CD1c-positive myeloid dendritic cell (primary cell): ENCODE measurements around the gene ANKRD13A.
"Not testable (repeated sequence)": the region's sequence is repeated elsewhere in the genome, so short reads cannot be mapped to it uniquely, and the experiment has no call there.

Experiments
- DNase-seq: peaks from one replicate; pipeline ENCODE4 v3.0.0-alpha.2; 2016; ENCODE audit errors: extremely low spot score

The ANKRD13A gene

DNA sequence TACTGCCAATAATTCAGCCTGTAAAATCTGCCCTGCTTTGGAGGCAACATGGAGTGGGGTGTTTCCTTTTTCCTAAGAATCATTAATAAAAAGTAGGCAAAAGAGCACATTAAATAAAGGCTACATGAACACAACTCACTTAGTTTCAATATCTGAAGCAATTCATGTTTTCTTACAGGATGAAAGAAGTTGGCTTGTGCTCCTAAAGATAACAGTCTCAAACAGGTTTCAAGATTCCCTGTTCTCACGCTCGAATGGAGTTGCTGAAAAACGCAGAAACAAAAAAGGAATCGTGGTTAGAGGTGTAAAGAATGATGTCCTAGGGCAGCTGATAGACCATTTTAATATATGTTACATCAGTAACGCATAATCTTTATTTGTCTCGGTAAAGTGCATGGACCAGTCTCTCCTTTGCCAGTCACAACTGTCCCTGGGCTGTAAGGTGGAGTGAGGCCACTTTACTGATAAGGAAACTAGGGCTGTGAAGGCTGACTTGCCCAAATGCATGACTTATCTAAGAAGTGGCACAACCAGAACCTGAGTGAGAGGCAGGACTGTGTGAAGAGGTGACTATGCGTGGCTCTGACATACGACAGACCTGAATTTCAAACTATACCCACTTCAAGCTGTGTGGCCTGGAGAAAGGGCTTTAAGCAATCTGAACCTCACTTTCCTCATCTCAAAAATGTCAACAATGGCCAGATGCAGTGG, 15.6 kb upstream of the ANKRD13A start:
- DNase-seq: no peak

DNA sequence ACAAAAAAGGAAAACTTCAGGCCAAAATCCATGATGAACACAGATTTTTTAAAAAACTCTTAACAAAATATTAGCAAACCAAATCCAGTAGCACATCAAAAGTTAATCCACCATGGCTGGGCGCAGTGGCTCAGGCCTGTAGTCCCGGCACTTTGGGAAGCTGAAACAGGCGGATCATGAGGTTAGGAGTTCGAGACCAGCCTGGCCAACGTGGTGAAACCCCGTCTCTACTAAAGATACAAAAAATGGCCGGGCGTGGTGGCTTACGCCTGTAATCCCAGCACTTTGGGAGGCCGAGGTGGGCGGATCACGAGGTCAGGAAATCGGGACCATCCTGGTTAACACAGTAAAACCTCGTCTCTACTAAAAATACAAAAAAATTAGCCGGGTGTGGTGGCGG, 13.0 kb upstream of the ANKRD13A start:
- DNase-seq: not testable (repeated sequence)

DNA sequence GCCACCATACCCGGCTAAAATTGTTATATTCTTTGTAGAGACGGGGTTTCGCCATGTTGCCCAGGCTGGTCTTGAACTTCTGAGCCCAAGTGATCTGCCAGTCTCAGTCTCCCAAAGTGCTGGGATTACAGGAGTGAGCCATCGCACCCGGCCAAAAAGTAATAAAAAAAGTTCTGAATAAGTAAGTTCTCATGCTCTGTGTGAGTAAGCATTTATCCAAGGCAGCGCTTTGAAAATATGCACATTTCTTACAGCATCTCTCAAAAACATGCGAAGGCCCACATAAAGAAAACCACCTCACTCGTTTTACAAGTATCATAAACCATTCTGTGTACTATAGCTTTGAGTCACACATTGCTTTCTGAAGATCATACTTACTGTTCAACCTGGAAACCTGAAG, 11.6 kb upstream of the ANKRD13A start:
- no peak for DNase-seq

DNA sequence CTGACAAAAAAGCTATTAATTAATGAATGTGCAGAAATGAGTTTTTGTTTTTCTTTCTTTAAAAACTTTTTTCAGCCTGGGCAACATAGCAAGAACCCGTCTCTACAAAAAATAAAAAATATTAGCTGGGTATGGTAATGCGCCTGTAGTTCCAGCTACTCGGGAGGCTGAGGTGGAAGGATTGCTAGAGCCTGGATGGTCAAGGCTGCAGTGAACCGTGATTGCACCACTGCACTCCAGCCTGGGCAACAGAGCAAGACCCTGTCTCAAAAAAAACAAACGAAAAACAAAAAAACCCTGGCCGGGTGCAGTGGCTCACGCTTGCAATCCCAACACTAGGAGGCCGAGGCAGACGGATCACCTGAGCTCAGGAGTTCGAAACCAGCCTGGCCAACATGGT, 11.0 kb upstream of the ANKRD13A start:
- no peak for DNase-seq

DNA sequence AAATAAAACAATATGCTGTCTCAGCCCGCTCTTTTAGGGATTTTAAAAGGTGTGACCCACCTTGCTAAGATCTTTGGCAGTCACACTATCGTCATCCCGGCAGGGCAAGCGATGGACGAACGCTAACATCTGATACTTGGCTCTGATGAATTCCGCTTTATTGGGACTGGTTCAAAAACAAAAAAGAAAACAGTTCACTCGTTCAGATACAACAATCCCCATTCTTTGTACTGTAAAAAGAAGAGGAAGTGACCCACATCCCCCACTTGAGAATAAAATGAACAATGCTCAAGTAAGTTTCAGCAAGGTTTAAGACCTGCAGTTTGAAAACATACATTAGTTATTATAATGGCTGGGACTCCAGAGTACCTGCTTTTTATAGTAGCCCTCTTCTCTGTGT, 10.3 kb upstream of the ANKRD13A start:
- DNase-seq: no peak

DNA sequence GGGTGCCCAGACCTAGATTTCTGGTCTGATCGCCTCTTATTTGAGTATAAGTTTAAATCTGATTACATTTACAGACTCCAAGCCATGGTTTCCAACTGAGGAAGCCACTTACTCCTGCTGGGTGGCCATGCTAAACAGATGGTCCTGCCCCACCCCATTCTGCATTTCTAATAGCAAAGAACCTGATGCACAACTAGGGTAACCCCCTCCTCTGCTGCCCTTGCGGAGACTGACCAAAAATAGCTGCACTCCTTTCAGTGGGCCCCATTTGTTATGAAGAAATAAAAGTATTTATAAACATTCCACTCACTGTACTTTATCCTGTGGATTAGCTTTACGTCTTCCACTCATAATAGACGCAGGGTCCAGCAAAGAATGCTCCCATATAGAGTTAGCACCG, 9.8 kb upstream of the ANKRD13A start:
- DNase-seq: no peak

DNA sequence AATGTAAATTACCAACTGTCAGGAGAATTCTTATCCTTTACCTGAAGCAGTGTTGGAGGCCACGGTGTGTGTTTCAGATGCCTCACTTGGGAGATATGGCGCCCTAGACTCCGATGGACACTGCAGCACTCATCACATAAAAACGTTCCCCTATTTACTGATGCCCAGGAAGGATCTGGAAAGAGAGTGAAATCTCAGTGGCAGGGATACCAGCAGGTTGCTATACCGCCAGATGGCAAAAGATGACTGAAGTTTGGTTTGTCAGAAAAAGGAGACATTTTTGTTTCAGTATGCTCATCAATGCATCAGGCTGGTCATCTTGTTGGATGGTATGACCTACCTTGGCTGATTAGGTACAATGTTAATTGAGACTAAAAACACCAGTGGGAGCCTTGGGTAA, 7.6 kb upstream of the ANKRD13A start:
- DNase-seq: no peak

DNA sequence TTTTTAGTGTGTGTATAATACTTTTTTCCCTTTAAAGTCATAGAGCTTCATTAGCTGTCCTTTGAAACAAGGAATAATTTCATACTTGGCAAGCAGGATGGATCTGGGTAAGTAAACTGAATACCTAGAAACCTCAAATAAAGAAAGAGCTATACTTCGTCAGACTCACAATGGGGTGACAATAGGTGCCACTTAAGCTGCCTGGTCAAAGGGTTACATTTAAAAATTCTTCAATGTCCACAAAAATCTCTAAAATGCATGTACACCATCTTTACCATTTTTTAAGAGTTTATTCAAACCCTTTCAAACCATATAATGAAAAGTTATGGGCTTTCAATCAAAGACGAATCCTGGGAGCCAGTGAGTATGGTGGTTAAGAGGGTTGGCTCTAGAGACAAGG, 6.1 kb upstream of the ANKRD13A start:
- DNase-seq: no peak

DNA sequence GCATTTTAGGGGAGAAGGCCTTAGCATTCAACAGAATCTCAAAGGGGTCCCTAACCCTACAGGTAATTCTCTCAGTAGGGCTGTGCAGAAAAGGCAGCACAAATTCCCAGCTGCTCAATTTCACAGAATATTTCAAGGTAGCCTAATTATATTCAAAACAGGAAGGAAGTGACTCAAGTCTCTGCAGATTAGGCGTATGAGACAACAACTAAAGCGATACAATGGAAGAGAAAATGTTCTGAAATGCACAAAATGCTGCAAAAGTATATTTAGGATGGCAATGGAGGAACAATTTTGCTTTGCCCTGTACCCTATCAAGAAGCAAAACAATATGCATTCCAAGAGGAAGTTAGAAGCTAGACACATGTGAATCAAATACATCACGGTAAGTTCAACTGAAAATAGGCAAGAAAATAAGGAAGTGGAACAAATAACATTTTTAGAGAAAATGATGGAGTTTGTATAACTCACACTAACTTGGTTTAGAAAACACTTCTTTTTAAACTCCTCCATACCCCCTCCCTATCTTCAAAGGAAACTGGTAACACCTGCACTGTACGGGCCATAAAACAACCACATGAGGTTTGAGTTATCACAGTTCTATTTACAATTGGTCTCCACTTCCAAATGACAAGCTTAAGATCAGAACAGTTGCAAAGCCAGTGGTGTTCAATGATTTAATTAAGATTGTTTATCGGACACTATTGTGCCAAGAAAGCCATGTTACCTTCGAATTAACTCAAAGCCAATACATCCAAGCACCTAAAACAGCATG, 4.6 kb upstream of the ANKRD13A start:
- DNase-seq: peak; percentile 60

DNA sequence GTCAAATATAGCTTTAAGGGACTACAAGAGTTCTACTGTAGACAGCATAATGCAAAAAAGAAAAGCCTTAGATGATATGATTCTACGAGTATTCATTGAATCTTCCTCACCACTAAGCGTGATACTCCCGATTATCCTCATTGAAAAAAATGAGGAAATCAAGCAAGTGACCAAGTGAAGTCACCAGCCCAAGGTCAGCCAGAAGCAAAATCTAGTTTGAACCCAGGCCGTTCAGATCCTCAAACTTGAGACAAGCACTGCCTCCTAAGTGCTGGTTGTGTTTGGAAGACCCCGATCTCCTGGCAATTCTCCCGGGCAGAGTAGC, 3.9 kb upstream of the ANKRD13A start:
- DNase-seq: peak; percentile 69

DNA sequence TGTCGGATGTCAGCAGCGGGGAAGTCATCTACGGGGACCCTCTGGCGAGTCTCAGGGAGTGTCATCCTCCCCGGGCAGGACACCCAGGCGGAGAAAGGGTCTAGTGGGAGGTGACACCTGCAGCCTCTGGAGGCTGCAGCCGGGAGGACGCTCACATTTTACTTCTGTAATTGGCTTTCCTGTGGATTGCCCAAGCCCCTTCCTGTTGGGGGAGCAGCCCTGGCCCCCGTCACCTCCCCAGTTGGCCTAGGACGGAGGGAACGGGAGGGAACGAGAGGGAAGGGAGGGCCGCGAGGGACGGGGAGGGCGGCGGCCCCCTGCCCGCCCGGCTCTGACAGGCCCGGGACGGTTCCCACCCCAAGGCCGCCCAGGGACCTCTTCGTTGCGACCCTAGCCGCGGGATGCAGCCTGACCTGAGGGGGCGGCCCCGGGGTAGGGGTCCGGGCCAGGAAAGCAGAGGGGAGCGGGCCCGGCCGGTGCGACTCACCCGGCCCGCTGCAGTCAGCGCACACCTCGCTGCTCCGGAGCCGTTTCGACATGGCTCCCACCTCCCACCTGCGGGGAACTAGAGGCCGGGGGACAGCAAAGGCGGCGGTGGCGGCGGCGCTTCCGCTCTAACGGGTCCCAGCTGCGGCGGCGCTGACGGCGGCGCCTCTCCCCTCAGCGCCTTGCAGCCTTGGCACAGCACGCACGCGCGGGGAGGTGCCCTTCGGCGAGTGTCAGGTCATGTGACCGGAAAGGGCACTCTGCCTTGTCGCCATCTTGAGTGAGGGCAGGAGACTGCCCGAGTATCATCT, 3.3 kb upstream of the ANKRD13A start, which contains the start of gene GIT2:
Gene GIT2 (minus strand): TSS at position 683 of the 797 bp plus-strand sequence. CDS start 144 bp downstream, at position 539.
- DNase-seq: peak; percentile 99

DNA sequence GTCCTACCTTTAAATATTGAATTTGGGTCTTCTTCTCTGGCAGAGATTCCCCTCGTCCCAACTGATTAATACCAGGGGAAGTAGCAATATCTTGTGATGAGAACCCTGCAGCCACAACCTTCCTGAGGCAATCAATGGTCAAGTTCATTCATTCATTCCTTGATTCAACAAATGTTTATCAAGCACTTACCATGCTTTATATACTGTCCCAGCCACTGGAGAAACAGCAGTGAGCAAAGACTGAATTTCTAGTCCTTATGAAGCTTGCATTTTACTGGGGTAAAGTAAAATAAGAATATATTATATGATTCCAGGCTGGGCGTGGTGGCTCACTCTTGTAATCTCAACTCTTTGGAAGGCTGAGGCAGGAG, 2.8 kb upstream of the ANKRD13A start:
- DNase-seq: no peak

DNA sequence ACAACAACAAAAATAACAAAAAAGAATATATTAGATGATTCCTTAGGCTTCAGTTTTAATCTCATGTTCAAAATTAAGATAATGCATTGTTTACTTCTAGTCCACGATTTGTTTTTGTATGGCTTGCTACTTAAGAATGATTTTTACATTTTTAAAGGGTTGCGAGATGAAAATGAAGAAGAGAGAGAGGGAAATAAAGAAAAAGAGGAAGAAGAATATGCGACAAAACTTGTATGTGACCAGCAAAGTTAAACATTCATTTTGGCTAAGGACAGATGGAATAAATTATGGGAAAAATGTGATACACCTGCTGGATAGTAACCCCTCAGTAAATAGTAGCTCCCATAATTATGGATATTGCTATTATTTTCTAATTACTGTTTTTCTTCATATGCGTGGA, 1.8 kb upstream of the ANKRD13A start:
- DNase-seq: peak; percentile 23

DNA sequence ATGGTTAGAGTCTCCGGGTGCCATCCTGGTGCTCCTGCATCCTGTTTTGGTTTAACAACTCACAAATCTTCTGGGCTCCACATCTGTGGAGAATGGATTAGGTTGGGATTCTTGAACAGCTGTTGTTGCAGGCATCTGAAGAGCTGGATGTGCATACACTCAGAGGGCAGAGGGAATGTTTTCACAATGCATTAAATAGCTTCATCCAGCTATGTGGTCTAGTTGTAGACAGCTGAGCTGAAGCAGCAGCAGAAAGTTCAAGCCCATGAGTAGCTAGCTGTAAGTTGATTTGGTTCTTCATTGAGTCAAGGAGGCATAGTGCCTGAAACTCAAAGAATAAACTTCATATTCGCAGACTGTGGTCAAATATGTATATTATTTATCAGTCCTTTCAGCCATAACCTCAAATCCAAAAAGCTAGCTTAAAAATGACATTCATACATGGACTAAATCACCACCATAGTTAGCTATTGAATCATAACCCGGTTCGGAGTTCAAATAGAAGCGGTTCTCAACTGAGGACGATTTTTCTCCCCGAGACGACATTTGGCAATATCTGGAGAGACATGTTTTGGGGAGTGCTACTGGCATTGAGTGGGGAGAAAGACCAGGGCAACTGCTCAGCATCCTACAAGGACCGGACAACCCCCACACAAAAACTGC, 858 bp upstream of the ANKRD13A start:
- no peak for DNase-seq

DNA sequence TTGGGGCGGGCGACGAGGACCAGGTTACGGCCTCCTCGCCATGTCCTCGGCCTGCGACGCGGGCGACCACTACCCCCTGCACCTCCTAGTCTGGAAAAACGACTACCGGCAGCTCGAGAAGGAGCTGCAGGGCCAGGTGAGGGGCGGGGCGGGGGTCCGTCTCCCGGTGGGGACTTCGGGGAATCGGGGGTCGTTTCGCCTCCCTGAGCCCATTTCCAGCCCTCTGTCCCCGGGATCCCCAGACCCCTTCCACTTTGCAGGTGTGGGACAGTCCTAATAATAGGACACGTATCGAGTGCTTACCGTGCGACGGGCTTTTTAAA, 380 bp downstream of the ANKRD13A start:
- no peak for DNase-seq

DNA sequence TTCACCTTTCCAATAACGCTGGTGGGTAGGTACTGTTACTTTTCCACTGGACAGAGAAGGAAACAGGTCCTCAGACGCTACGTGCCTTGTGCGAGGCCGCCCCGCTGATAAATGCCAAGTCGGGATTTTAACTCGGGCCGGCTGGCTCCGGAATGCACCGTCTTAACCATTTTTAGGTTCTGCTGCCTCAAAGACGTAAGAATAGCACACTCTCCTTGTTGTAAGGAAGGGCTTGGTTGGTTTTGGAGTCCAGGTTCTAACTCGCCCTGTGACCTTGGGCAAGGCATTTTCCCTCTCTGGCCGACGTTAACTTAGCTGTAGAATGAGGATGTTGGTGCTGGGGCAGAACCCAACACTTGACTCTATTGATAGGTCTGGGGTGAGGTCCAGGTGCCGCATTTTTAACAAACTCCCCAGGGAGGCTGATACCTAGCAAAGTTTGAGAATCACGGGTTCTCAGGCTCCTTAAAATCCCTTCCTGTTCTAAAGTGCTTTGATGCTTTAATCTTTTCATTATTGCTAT, 814 bp downstream of the ANKRD13A start:
- DNase-seq: peak; percentile 35

DNA sequence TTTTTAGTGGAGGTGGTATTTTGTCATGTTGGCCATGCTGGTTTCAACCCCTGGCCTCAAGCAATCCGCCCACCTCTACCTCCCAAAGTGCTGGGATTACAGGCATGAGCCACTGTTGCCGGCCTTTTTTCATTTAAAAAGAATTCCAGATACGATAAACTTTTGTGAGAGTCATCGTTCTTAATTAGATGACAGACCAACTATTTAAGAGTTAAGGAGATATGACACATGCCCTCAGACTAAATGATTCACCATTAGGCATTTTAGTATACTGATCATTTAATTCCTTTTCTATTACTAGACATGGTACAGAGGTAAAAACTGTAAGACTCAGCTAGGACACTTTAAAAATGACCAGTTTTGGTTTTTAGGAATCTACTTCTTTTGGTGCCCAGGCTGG, 2.4 kb downstream of the ANKRD13A start:
- no peak for DNase-seq

DNA sequence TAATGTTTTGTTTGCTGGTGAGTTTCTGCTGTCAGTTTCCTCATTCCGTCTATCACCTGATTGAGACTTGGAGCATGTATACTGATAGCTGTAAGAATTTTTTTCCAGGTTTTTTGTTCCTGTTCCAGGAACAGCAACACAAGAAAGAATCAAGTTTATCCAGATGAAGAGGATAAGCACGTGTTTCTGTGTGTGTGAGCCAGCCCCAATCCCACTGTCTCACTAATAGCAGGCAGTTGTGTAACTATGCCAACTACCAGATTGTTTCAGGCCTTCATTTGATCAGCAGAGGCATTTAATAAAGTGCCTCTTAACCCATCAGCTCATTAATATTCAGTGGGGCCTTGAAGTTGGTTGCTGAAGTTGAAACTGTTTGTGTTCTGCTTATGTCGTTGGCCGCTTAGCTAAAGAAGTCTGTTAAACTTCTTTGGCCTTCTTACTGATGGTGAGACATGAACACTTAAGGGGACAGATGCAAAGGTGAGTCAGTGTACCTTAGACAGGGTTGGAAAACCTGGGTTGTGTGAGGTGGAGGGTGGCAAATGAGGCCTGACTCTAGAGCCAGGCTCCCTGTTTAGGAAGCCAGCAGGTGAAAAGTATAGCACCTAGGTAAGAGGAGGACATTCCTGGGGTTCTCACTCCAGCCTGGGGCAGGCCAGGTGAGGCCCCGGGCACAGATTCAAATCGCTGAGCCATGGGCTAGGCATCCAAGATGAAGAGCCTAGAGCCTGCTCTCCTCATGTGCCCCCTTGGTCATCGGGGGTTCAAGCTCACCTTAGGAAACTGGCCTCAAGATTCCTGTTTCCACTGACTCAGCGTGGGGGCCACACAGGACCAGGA, 3.7 kb downstream of the ANKRD13A start:
- DNase-seq: no peak

DNA sequence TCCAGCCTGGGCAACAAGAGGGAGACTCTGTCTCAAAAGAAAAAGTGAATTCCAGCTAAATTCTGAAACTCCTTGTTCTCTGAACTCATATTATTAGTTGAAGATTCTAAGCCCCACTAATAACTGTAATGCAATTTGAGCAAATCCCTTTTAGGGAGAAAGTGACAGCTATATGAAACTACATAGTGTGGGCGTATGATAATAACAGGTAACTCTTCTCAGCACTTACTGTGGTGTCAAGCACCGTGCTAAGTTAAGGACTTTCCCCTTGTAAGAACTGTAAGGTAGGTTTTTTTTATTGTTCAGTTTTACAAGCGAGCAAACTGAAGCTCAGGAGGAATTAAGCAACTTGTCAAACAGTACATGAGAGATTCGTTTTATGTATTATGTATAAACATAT, 5.4 kb downstream of the ANKRD13A start:
- DNase-seq: no peak

DNA sequence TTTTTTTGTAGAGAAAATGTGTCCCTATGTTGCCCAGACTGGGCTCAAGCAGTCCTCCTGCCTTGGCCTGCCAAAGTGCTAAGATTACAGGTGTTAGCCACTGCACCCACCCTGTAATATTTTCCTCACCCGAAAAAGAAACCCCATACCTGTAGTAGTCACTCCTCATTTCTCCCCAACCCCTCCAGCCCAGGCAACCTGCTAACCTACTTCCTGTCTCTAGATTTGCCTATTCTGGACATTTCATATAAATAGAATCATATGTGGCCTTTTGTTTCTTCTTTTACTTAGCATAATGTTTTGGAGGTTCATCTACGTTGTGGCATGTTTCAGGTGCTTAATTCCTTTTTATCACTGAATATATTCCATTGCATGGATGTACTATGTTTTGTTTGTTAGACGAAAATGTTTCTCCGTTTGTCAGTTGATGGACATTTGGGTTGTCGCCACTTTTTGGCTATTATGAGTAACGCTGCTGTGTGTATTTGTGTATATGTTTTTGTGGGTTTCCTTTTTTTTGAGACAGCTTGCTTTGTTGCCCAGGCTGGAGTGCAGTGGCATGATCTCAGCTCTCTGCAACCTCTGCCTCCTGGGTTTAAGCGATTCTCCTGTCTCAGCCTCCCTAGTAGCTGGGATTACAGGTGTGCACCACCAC, 6.2 kb downstream of the ANKRD13A start:
- no peak for DNase-seq

DNA sequence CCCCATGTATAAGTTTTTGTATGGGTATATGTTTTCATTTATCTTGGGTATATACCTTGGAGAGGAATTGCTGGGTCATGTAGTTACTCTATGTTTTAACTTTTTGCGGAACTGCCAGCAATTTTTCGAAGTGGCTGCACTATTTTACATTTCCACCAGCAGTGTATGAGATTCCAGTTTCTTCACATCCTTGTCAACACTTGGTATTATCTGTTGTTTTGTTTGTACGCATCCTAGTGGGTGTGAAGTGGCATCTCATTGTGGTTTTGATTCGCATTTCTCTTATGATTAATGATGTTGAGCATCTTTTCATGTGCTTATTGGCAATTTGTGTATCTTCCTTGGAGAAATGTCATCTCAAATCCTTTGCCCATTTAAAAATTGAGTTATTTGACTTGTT, 6.9 kb downstream of the ANKRD13A start:
- DNase-seq: no peak
